DMS79 treated with DMSO at 0.1 percent for 48 hours (cell line): ENCODE data around the gene PAQR5.
"Not testable (repeated sequence)": the region's sequence is repeated elsewhere in the genome, so short reads cannot be mapped to it uniquely, and the experiment has no call there.

Experiments
- DNase-seq: peaks from one replicate; lab custom pipeline; 2025; lab: John Stamatoyannopoulos, UW

The PAQR5 gene

DNA sequence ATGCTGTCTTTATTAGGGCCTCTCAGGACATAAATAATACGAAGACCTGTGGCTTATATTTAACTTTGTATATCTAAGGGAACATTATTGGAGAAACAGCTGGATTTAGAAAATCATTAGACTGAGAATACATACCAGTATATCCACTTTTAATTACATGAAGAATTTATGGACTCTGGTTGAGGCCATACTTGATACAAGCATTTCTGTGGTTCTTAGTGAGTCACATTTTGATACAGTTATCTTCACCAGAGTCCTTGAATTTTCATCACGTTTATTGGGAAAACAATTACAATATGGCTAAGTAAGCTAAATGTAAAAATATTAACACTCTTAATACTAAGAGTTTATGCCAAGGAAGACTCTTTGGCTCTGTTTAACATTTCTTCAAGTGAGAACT lies 125.3 kb downstream of the PAQR5 start:
- DNase-seq = no peak

GRCh38 chr15:69424748-69425413 lies 126.2 kb downstream of the PAQR5 start:
- no peak for DNase-seq

DNA sequence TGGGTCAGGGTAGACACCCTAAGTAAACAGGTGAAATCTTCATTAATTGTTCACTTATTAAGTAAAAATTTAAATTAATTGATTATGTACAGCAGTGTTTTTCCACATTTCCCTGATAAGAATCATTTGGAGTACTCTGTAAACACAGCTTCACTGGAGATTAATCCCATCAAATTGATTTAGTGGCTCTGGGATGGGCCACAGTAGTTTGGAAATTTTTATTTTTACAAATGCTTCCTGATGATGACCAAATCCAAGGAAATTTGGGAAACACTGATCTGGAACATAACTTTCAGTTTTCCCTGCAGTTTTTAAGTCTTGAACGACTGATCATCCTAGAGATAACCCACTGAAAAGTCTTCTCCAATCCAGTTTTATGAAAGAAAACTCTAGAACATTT lies 135.1 kb downstream of the PAQR5 start:
- no peak for DNase-seq

- DNase-seq = no peak
Measured at GRCh38 chr15:69434238-69434637, 135.5 kb downstream of the PAQR5 start.

DNA sequence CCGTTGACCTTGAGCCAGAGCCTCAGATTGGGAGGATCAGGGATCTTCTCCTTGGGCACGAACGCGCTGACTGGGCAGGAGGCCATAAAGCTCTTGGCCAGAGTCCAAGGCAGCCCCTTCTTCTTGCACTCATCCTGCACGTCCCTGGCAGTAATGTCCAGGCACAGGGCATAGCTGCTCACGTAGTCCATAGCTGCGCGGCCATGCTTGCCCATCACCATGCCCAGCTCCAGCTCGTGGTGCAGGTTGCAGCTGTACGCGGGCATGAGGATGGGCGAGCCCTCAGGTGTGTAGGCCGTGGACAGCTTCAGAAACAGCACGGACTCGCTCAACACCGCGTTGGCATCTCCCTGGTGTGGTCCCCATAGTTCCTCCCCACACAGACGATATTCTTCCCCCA lies 136.0 kb downstream of the PAQR5 start:
- DNase-seq = no peak

- no peak for DNase-seq
Measured at GRCh38 chr15:69435985-69436384, 137.3 kb downstream of the PAQR5 start.

DNA sequence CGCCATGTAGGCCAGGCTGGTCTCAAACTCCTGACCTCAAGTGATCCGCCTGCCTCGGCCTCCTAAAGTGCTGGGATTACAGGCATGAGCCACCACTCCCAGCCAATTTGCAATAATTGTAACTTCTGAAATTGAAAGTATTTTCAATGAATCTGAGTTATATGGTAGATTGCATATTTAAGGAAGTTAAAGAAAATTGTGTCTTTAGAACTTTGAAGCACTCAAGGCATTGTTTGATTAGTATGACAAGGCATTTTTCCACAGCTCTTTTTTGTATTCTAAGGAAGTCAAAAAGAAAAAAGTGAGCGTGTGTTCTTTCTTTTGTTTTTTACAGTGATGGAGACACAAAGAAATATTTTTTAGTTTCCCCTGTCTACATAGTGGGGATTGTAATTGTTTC lies 138.2 kb downstream of the PAQR5 start:
- no peak for DNase-seq

DNA sequence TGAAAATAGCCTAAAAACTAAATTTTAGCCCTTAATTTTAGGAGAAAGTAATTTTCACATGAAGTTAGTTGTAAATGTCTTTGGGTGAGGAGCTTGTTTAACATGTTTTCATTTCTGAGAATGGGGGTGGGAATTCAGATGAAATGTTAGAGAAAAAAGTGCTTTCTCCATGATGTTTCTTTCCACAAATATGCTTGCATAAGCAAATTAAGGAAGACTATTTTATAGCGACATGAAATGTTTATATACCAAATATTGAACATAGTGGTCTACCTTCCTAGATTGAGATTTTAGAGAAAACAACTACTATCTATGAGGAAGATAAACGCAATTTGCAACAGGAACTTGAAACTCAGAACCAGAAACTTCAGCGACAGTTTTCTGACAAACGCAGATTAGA lies 140.9 kb downstream of the PAQR5 start:
- no peak for DNase-seq

DNA sequence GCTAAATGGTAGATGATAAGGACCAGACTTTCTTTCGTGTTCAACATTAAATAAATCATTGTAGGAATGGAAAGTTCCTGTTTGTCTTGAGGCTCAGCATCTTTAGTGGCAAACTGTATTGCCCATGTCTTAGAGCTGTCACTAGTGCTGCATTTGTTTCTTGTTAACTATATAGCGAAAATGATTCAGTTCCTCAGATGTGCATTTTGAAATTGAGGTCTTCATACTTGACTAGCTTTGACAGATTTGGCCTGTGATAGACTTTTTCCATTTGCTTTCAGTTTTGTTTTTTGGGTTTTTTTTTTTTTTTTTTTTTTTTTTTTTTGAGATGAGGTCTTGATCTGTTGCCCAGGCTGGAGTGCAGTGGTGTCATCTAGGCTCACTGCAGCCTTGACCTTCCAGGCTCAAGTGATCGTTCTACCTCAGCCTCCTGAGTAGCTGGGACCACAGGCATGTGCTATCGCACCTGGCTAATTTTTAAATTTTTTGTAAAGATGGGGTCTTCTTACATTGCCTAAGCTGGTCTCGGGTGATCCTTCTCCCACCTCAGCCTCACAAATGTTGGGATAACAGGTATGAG lies 144.4 kb downstream of the PAQR5 start:
- DNase-seq = no peak

DNA sequence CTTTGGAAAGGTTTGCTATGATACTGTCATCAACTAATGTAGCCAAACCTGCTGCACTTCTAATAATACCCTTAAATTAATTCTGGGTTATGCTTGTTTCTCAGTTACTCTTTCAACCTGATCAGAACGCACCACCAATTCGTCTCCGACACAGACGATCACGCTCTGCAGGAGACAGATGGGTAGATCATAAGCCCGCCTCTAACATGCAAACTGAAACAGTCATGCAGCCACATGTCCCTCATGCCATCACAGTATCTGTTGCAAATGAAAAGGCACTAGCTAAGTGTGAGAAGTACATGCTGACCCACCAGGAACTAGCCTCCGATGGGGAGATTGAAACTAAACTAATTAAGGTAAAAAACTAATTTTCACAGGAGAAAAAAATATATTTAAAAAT lies 146.0 kb downstream of the PAQR5 start:
- DNase-seq = no peak

DNA sequence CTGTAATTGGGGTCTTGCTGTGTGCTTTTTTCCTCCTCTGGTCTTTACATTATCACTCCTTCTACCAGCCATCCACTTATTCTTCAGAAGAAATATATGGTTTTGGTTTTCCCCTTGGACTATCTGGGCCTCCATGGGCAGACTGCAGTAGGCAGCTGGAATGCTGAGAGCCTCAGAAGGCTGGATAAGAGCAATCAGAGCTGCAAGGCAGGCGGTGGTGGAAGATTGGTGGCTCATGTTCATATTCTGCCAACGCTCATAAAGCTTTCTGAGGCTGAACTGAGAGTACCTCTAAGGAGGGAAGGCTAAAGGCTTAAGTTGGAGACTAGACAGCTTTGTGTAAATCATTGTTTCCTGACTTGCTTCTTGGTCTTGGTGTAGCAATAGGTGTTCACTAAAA lies 148.2 kb downstream of the PAQR5 start:
- DNase-seq = no peak

GRCh38 chr15:69450221-69450620 lies 151.5 kb downstream of the PAQR5 start:
- DNase-seq = not testable (repeated sequence)

DNA sequence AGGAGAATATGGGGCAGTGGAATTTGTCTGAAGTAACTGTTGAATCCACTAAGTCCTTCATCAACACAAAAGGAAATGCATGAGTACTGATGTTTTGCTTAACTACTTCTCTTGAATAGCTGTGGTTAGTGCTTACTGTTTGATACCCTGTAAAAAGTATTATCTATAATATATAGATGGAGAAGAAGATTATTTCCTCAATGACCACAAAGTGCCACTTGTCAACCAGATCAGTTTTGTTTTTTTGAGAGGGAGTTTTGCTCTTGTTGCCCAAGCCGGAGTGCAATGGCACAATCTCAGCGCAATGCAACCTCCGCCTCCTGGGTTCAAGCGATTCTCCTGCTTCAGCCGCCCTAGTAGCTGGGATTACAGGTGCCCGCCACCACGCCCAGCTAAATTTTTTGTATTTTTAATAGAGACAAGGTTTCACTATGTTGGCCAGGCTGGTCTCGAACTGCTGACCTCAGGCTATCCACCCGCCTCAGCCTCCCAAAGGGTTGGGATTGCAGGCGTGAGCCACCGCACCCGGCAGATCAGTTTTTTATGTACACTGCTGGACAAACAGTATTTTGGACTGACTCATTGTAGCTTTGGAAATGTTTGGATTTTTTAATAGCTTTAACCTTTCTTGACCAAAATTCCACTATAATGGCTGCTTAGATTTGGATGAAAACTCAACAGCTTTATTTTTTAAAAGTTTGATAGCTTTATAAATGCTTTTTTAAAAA lies 152.4 kb downstream of the PAQR5 start:
- no peak for DNase-seq

- DNase-seq = no peak
Measured at GRCh38 chr15:69451951-69452691, 153.4 kb downstream of the PAQR5 start.

DNA sequence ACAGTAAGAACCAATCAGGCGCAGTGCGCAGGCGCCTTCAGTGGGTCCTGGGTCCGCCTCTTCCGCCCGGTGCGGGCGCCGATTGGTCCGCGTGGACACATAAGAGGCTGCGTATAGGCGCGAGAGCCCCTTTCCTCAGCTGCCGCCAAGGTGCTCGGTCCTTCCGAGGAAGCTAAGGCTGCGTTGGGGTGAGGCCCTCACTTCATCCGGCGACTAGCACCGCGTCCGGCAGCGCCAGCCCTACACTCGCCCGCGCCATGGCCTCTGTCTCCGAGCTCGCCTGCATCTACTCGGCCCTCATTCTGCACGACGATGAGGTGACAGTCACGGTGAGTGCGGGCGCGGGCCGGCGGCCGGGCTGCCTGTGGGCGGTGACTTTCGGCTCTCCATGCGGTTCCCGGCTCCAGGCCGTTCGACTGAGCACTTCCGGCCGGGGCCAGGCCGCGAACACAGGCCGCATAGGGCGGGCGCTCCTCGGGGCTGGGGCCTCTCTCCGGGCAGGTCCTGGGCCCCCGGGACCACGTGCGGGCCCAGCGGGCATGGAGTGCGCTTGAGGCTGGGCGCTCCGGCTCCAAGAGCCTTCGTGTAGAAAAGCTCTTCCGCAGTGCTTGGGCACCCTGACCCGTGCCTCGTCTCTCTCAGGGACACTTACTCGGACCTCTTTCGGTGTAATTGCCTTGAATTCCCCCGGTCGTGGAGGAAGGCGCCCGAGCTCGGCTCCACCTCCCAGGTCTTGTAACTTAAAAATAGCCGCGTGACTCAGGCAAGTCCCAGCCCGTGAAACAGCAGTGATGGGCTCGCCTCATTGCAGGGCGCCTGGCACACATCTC lies 154.2 kb downstream of the PAQR5 start, which contains the start of gene RPLP1:
Gene RPLP1, plus strand, starts transcription at position 127 of the 830 bp plus-strand sequence. Its CDS starts 131 bp downstream, at position 258.
- peak; percentile 64 for DNase-seq

- DNase-seq = no peak
Measured at GRCh38 chr15:69454953-69455352, 156.2 kb downstream of the PAQR5 start.

DNA sequence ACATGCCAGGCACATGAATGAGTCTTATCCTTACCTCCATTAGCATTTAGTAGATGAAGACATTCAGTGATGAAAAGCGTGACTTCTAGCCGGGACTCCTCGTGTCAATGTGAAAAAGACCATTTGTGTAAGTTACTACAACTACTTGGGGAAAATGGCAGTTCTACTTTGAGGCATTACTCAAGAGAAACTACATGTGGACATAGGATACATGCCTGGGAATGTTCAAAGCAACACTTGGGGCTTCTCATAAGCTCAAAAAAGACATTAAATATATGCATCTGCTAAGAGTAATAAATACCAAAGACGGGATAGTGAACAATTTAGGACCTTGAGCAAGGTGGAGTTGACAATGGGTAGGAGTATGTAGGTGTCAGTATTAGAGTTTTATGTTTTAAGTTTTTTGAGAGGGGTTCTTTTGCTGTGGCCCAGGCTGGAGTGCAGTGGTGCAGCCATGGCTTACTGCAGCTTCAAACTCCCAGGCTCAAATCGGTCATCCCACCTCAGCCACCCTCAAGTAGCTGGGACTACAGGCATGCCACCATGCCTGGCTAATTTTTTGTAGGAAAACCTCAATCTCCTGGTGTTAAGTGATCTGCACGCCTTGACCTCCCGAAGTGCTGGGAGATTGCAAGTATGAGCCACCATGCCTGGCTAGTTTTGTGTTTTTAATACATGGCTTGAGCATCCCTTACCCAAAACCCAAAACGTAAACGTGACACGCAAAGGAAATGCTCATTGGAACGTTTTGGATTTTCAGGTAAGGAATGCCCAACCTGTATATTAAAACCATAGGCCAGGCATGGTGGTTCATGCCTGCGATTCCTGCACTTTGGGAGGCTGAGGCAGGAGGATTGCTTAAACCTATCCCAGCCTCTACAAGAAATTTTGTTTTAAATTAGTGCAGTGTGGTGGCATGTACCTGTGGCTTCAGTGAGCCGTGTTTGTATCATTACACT lies 157.8 kb downstream of the PAQR5 start:
- DNase-seq = no peak
